Osteocyte (in vitro differentiated cells): ENCODE measurements around the gene CNR2. TPM values are rescaled to one million over a fixed set of nuclear protein-coding genes. Genes with fewer than 3 reads are reported as not detected.
"Not testable (repeated sequence)": the region's sequence is repeated elsewhere in the genome, so short reads cannot be mapped to it uniquely, and the experiment has no call there.

Source experiments
- DNase-seq: peaks from one replicate; pipeline ENCODE4 v3.0.0; 2021; ENCODE audit warnings: mixed read lengths; ENCODE audit not compliant: unreplicated experiment; ENCODE audit errors: extremely low spot score
- H3K27ac Mint-ChIP-seq: one replicate; pipeline ENCODE4 v1.8.0; 2021; ENCODE audit warnings: mild to moderate bottlenecking, mixed read lengths; ENCODE audit not compliant: unreplicated experiment
- H3K27me3 Mint-ChIP-seq: one replicate; pipeline ENCODE4 v1.8.0; 2021; ENCODE audit warnings: mixed read lengths; ENCODE audit not compliant: unreplicated experiment
- H3K36me3 Mint-ChIP-seq: one replicate; pipeline ENCODE4 v1.8.0; 2021; ENCODE audit warnings: mixed read lengths; ENCODE audit not compliant: unreplicated experiment
- H3K4me1 Mint-ChIP-seq: one replicate; pipeline ENCODE4 v1.8.0; 2021; ENCODE audit warnings: mixed read lengths; ENCODE audit not compliant: unreplicated experiment
- H3K4me3 Mint-ChIP-seq: one replicate; pipeline ENCODE4 v1.8.0; 2021; ENCODE audit warnings: mild to moderate bottlenecking, moderate library complexity, mixed read lengths; ENCODE audit not compliant: unreplicated experiment
- H3K9me3 Mint-ChIP-seq: one replicate; pipeline ENCODE4 v1.8.0; 2021; ENCODE audit warnings: mixed read lengths; ENCODE audit not compliant: unreplicated experiment
- CTCF ChIP-seq: fragments of 200-600 bp; sonication (generic); IDR thresholded peaks from 2 replicates; pipeline ENCODE4 v1.5.0; 2021; ENCODE audit warnings: antibody characterized with exemption, mild to moderate bottlenecking, moderate library complexity
- total RNA-seq: library from RNA; stranded (reverse); gene quantifications from 2 replicates; pipeline ENCODE4 v1.2.1, GENCODE V29; 2021

CNR2 gene
- total RNA-seq, 1 donor from 2014 or later = not detected

- Mint-ChIP-seq H3K27ac (no peak overlapping the region), H3K4me3 (no peak overlapping the region), H3K27me3 (peaks cover 4% of the 10 kb centered on the region), H3K4me1 (peaks cover 23% of the 10 kb centered on the region), H3K36me3 (peaks cover 12% of the 10 kb centered on the region), H3K9me3 (no peaks in the 10 kb centered on the region)
- TF ChIP-seq CTCF = no peak
- no peak for DNase-seq
These were observed 48.2 kb downstream of the CNR2 start for GRCh38 chr1:23864801-23865542.

GRCh38 chr1:23862640-23863039 lies 50.5 kb downstream of the CNR2 start:
- Mint-ChIP-seq H3K9me3 (no peaks in the 10 kb centered on the region), H3K27me3 (no peaks in the 10 kb centered on the region), H3K27ac (no peak overlapping the region), H3K4me3 (no peak overlapping the region), H3K36me3 (peaks cover 22% of the 10 kb centered on the region), H3K4me1 (peaks cover 14% of the 10 kb centered on the region)
- no peak for TF ChIP-seq CTCF
- no peak for DNase-seq

GRCh38 chr1:23854568-23854967 lies 58.6 kb downstream of the CNR2 start:
- peak; percentile 37 for TF ChIP-seq CTCF
- H3K4me3 Mint-ChIP-seq = no peak overlapping the region
- no peak overlapping the region for H3K27ac Mint-ChIP-seq
- no peaks in the 10 kb centered on the region for H3K9me3 Mint-ChIP-seq
- H3K27me3 Mint-ChIP-seq = no peaks in the 10 kb centered on the region
- DNase-seq = no peak
- H3K4me1 Mint-ChIP-seq = no peaks in the 10 kb centered on the region
- peaks cover 16% of the 10 kb centered on the region for H3K36me3 Mint-ChIP-seq

GRCh38 chr1:23853124-23853523 lies 60.0 kb downstream of the CNR2 start:
- H3K36me3 Mint-ChIP-seq = peaks cover 14% of the 10 kb centered on the region
- H3K9me3 Mint-ChIP-seq, DNase-seq, H3K27ac Mint-ChIP-seq, H3K4me1 Mint-ChIP-seq, H3K4me3 Mint-ChIP-seq, H3K27me3 Mint-ChIP-seq: not testable (repeated sequence)

- not testable (repeated sequence) for H3K27me3 Mint-ChIP-seq, DNase-seq, H3K27ac Mint-ChIP-seq, H3K4me1 Mint-ChIP-seq, H3K9me3 Mint-ChIP-seq, H3K4me3 Mint-ChIP-seq
- H3K36me3 Mint-ChIP-seq = peaks cover 22% of the 10 kb centered on the region
These were observed 61.8 kb downstream of the CNR2 start for GRCh38 chr1:23851406-23851805.

- no peak for DNase-seq
- no peaks in the 10 kb centered on the region for H3K27me3 Mint-ChIP-seq
- no peaks in the 10 kb centered on the region for H3K4me1 Mint-ChIP-seq
- H3K4me3 Mint-ChIP-seq = no peak overlapping the region
- TF ChIP-seq CTCF = no peak
- H3K9me3 Mint-ChIP-seq = peaks cover 7% of the 10 kb centered on the region
- H3K36me3 Mint-ChIP-seq = peaks cover 26% of the 10 kb centered on the region
- no peak overlapping the region for H3K27ac Mint-ChIP-seq
These were observed 64.2 kb downstream of the CNR2 start for GRCh38 chr1:23848673-23849616.

GRCh38 chr1:23847482-23848095 lies 65.6 kb downstream of the CNR2 start:
- H3K36me3 Mint-ChIP-seq = peaks cover 26% of the 10 kb centered on the region
- H3K4me3 Mint-ChIP-seq, H3K27me3 Mint-ChIP-seq, DNase-seq, H3K9me3 Mint-ChIP-seq, H3K27ac Mint-ChIP-seq, H3K4me1 Mint-ChIP-seq: not testable (repeated sequence)
